OCI-LY7 (cell line): Measurements from ENCODE around the gene NEO1.

Experiments used
- CTCF ChIP-seq: fragments of 200-600 bp; sonication (generic); conservative IDR thresholded peaks from 2 replicates; pipeline ENCODE4 v1.5.1; 2014; ENCODE audit warnings: mild to moderate bottlenecking, antibody characterized with exemption, low read length, moderate library complexity, mixed read lengths
- EZH2phosphoT487 ChIP-seq: fragments of 200-600 bp; sonication (generic); IDR thresholded peaks from 2 replicates; pipeline ENCODE4 v1.6.1; 2018; ENCODE audit warnings: low read depth, borderline replicate concordance, mild to moderate bottlenecking, mixed run types, antibody characterized with exemption, low read length, moderate library complexity, mixed read lengths

GRCh38 chr15:73049564-73050215 is 2.6 kb upstream of the NEO1 start:
- TF ChIP-seq CTCF, result no peak
- TF ChIP-seq EZH2phosphoT487, result no peak
